GM12878 (cell line): ENCODE results near the gene SMARCAD1. TPM values are rescaled to one million over a fixed set of nuclear protein-coding genes. Genes with fewer than 3 reads are reported as not detected.

Experiments
- polyA plus RNA-seq, 11 experiments: library from polyadenylated mRNA; depleted of rRNA in 4 of 11; unstranded in 6 of 11; stranded (reverse) in 5 of 11; fragments of >200 nt; fragmentation: Nextera tagmentation in 4 of 11; fragmentation: Illumina TruSeq in 1 of 11; extraction: Ambion mirVana in 4 of 11; extraction: Trizol in 1 of 11; gene quantifications; 1 replicate in 1 of 11; 2 replicates in 10 of 11; pipeline versions ENCODE4 v1.2.1 to v1.2.3, GENCODE V29; 2011 to 2016; ENCODE audit warnings: inconsistent platforms in 2 of 11, missing spikeins in 2 of 11, low read depth in 1 of 11
- total RNA-seq, 4 experiments: library from RNA; depleted of rRNA in 3 of 4; stranded (reverse); fragments of >200 nt in 3 of 4; fragmentation: Illumina TruSeq in 1 of 4; extraction: Trizol in 1 of 4; gene quantifications; 2 replicates each; pipeline versions ENCODE4 v1.2.1 to v1.2.3, GENCODE V29; 2013 to 2021

SMARCAD1 gene
- total and polyA plus RNA-seq, 10 of the 15 experiments (the other 5 are each of a cell fraction or from before 2014, with no cell fraction given): 7.6 to 41.2 (median 27.7) TPM

Other genes starting within 250 kb of the SMARCAD1 start
- gene HPGDS, start 135.0 kb downstream of the SMARCAD1 start, total RNA-seq (2014; rRNA removed): not detected in 2 replicates
- gene HPGDS, start 135.0 kb downstream of the SMARCAD1 start, total RNA-seq (2014; rRNA removed; fragmentation: Illumina TruSeq; extraction: Trizol): not detected in 2 replicates
- not detected in 2 replicates for gene HPGDS, start 135.0 kb downstream of the SMARCAD1 start, total RNA-seq (2021)
- gene HPGDS, start 135.0 kb downstream of the SMARCAD1 start, polyA plus RNA-seq (2011; rRNA removed): not detected in 2 replicates
- not detected in 2 replicates for gene HPGDS, start 135.0 kb downstream of the SMARCAD1 start, polyA plus RNA-seq (2014; fragmentation: Illumina TruSeq; extraction: Trizol)
- gene HPGDS, start 135.0 kb downstream of the SMARCAD1 start, polyA plus RNA-seq (2014; fragmentation: Nextera tagmentation; extraction: Ambion mirVana): not detected
- gene HPGDS, start 135.0 kb downstream of the SMARCAD1 start, polyA plus RNA-seq (2014; rRNA removed): not detected in 2 replicates
- gene HPGDS, start 135.0 kb downstream of the SMARCAD1 start, polyA plus RNA-seq (2016; fragmentation: Nextera tagmentation; extraction: Ambion mirVana): not detected
- 18.5 and 22.1 TPM in 2 replicates for gene PDLIM5, start 244.1 kb downstream of the SMARCAD1 start, total RNA-seq (2014; rRNA removed)
- gene PDLIM5, start 244.1 kb downstream of the SMARCAD1 start, total RNA-seq (2014; rRNA removed; fragmentation: Illumina TruSeq; extraction: Trizol): 16.1 and 17.4 TPM in 2 replicates
- gene PDLIM5, start 244.1 kb downstream of the SMARCAD1 start, total RNA-seq (2021): 21.7 and 23.0 TPM in 2 replicates
- gene PDLIM5, start 244.1 kb downstream of the SMARCAD1 start, polyA plus RNA-seq (2011; rRNA removed): 41.7 and 52.9 TPM in 2 replicates
- 11.0 and 23.1 TPM in 2 replicates for gene PDLIM5, start 244.1 kb downstream of the SMARCAD1 start, polyA plus RNA-seq (2014; fragmentation: Illumina TruSeq; extraction: Trizol)
- gene PDLIM5, start 244.1 kb downstream of the SMARCAD1 start, polyA plus RNA-seq (2014; fragmentation: Nextera tagmentation; extraction: Ambion mirVana): 10 to 100 TPM in 1 of 2 experiments, 1 to 10 TPM in 1; 10.0 to 15.2 TPM
- 11.8 and 13.7 TPM in 2 replicates for gene PDLIM5, start 244.1 kb downstream of the SMARCAD1 start, polyA plus RNA-seq (2014; rRNA removed)
- gene PDLIM5, start 244.1 kb downstream of the SMARCAD1 start, polyA plus RNA-seq (2016; fragmentation: Nextera tagmentation; extraction: Ambion mirVana): 10 to 100 TPM; 25.5 to 25.7 TPM